ENCODE results near the gene KRT84. TPM values are rescaled to one million over a fixed set of nuclear protein-coding genes. Genes with fewer than 3 reads are reported as not detected.

Gene KRT84
- total RNA-seq, 2 experiments from 2014 or later: not detected

DNA sequence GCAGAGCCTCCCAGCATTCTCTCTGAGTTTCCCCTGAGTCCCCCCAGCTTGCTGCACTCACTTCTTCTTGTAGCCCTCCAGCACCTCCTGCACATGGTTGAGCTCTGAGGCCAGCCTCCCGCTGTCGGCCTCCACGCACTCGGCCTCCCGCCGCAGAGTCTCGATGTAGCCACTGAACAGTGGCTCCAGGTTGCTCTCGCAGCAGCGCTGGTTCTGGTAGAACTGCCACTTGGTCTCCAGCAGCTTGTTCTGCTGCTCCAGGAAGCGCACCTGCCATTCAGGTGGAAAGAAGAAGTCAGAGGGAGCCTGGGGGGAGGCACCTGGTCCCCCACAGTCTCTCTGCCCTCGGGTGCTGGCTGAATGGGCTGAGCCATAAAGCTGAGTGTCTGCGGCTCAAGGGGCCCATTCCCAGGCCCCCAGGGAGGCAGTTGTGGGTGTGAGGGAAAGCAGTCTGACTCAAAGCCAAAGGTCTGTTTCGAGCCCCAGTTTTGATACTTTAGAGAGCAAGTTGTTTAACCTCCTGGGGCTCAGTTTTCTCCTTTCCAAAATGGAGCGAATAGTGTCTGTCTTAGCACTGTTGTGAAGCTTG lies 20.5 kb downstream of the KRT84 start:
- Histone ChIP-seq H3K4me1 (ENCODE audit: insufficient read depth, low read length) (no peaks in the 10 kb centered on the region), H3K27me3 (ENCODE audit: control insufficient read depth in 1 of 2, insufficient read depth in 2 of 2, low read length in 2 of 2) (peaks cover 0 to 4% of the 10 kb centered on the region in 2 experiments), H3K4me3 (ENCODE audit: low read length) (no peak overlapping the region), H3K27ac (ENCODE audit: low read depth in 1 of 2, low read length in 2 of 2) (no peak overlapping the region), H3K36me3 (ENCODE audit: insufficient read depth, low read length) (no peaks in the 10 kb centered on the region), H3K9me3 (ENCODE audit: control insufficient read depth in 1 of 2, insufficient read depth in 1 of 2, low read length in 2 of 2) (no peaks in the 10 kb centered on the region)
- ChIA-PET CTCF (no interaction called here), POLR2A (interaction anchor here (0.6 kb wide), 1 partner anchor 834 kb away, joined by 3 read pairs; no protein-coding TSS in a partner anchor)
- DNase-seq (no peak), ATAC-seq (ENCODE audit: poor library complexity) (no peak)
- Mint-ChIP-seq H3K27me3 (peaks cover 13% of the 10 kb centered on the region), H3K4me3 (no peak overlapping the region), H3K27ac (no peak overlapping the region), H3K4me1 (ENCODE audit: low read depth) (no peaks in the 10 kb centered on the region), H3K36me3 (ENCODE audit: low read depth) (no peaks in the 10 kb centered on the region), H3K9me3 (no peaks in the 10 kb centered on the region)
- TF ChIP-seq, protein P1, sequence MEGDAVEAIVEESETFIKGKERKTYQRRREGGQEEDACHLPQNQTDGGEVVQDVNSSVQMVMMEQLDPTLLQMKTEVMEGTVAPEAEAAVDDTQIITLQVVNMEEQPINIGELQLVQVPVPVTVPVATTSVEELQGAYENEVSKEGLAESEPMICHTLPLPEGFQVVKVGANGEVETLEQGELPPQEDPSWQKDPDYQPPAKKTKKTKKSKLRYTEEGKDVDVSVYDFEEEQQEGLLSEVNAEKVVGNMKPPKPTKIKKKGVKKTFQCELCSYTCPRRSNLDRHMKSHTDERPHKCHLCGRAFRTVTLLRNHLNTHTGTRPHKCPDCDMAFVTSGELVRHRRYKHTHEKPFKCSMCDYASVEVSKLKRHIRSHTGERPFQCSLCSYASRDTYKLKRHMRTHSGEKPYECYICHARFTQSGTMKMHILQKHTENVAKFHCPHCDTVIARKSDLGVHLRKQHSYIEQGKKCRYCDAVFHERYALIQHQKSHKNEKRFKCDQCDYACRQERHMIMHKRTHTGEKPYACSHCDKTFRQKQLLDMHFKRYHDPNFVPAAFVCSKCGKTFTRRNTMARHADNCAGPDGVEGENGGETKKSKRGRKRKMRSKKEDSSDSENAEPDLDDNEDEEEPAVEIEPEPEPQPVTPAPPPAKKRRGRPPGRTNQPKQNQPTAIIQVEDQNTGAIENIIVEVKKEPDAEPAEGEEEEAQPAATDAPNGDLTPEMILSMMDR (IDR thresholded peaks at IDR 0.05): no peak
- intact Hi-C loops (cut with DNase I, micrococcal nuclease): no loop called here

DNA sequence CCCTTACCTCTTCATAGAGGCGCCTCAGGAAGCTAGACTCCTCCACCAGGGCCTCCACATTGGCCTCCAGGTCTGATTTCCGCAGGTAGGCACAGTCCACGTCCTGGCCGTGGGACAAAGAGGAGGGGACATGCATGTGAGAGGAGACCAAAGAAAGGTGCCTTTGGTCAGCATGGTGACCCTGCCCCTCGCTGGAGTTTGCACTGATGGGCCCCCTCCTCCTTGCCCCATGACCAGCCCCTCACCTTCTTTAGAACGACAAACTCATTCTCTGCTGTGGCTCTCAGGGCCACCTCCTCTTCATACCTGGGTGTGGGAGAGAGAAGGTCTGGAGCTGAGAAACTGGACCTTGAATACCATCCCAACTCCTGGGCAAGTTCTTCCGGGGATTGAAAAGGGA lies 21.4 kb downstream of the KRT84 start:
- TF ChIP-seq, protein P1 (IDR thresholded peaks at IDR 0.05): no peak
- intact Hi-C loops (cut with DNase I, micrococcal nuclease): no loop called here

DNA sequence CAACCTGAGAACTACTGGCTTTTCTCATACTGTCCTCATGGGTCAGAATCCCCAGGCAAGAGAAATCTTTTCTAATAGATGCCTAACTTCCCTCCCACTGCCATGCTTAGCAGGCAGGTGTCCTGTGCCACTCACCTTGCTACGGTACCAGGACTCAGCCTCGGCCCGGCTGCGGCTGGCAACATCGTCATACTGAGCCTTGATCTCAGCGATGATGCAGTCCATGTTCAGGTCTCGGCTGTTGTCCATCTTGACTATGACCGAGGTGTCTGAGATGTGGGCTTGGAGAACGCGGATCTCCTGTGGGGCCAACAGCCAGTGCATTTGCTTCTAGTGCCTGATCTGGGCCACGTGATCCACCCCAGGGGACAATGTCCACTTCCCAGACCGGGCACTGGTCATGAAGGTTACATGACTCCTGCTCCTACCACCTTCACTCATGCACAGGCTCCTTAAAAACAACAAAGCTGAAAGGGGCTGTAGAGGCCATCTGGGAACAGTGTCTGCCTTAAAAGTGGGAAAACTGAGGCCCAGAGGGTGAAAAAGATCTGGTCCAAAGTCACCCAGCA lies 22.3 kb downstream of the KRT84 start:
- TF ChIP-seq, protein P1 (IDR thresholded peaks at IDR 0.05): no peak
- Histone ChIP-seq H3K9me3 (ENCODE audit: control insufficient read depth in 1 of 2, insufficient read depth in 1 of 2, low read length in 2 of 2) (no peaks in the 10 kb centered on the region), H3K4me1 (ENCODE audit: insufficient read depth, low read length) (peaks cover 15% of the 10 kb centered on the region), H3K4me3 (ENCODE audit: low read length) (no peak overlapping the region), H3K27me3 (ENCODE audit: control insufficient read depth in 1 of 2, insufficient read depth in 2 of 2, low read length in 2 of 2) (peaks cover 0 to 2% of the 10 kb centered on the region in 2 experiments), H3K36me3 (ENCODE audit: insufficient read depth, low read length) (no peaks in the 10 kb centered on the region), H3K27ac (ENCODE audit: low read depth in 1 of 2, low read length in 2 of 2) (no peak overlapping the region)
- Mint-ChIP-seq H3K9me3 (no peaks in the 10 kb centered on the region), H3K4me3 (no peak overlapping the region), H3K27me3 (peaks cover 1% of the 10 kb centered on the region), H3K27ac (no peak overlapping the region), H3K36me3 (ENCODE audit: low read depth) (no peaks in the 10 kb centered on the region), H3K4me1 (ENCODE audit: low read depth) (peaks cover 17% of the 10 kb centered on the region)
- CTCF ChIA-PET: no interaction called here
- POLR2A ChIA-PET: no interaction called here
- intact Hi-C loops (cut with DNase I, micrococcal nuclease): no loop called here
- DNase-seq: no peak
- no peak for ATAC-seq (ENCODE audit: poor library complexity)

More for the DNA sequence above, 21.4 kb downstream of the KRT84 start:
- Histone ChIP-seq H3K9me3 (ENCODE audit: control insufficient read depth in 1 of 2, insufficient read depth in 1 of 2, low read length in 2 of 2) (no peaks in the 10 kb centered on the region), H3K36me3 (ENCODE audit: insufficient read depth, low read length) (no peaks in the 10 kb centered on the region), H3K4me3 (ENCODE audit: low read length) (no peak overlapping the region), H3K27ac (ENCODE audit: low read depth in 1 of 2, low read length in 2 of 2) (no peak overlapping the region), H3K27me3 (ENCODE audit: control insufficient read depth in 1 of 2, insufficient read depth in 2 of 2, low read length in 2 of 2) (peaks cover 0 to 4% of the 10 kb centered on the region in 2 experiments), H3K4me1 (ENCODE audit: insufficient read depth, low read length) (peaks cover 7% of the 10 kb centered on the region)
- no peak for DNase-seq
- POLR2A ChIA-PET: no interaction called here
- H3K27me3 Mint-ChIP-seq: peaks cover 10% of the 10 kb centered on the region
- no peak overlapping the region for H3K4me3 Mint-ChIP-seq
- CTCF ChIA-PET: no interaction called here
- no peaks in the 10 kb centered on the region for H3K36me3 Mint-ChIP-seq (ENCODE audit: low read depth)
- no peaks in the 10 kb centered on the region for H3K9me3 Mint-ChIP-seq
- no peak overlapping the region for H3K27ac Mint-ChIP-seq
- ATAC-seq (ENCODE audit: poor library complexity): no peak
- H3K4me1 Mint-ChIP-seq (ENCODE audit: low read depth): peaks cover 8% of the 10 kb centered on the region
